RWPE1 (cell line): ENCODE data around the gene IL32.
"Not testable (repeated sequence)": the region's sequence is repeated elsewhere in the genome, so short reads cannot be mapped to it uniquely, and the experiment has no call there.

Experiments used
- CTCF ChIA-PET: fragments of 350-600 bp; sonication (Branson Sonifier 250); formaldehyde crosslinking; extraction: SDS; loops from one replicate; lab custom pipeline; 2021; lab: Yijun Ruan, JAX
- POLR2A ChIA-PET: fragments of 400-600 bp; formaldehyde crosslinking; extraction: SDS; loops from one replicate; lab custom pipeline; 2020; ENCODE audit warnings: antibody characterized with exemption; ENCODE audit not compliant: low non-redundant PET; lab: Yijun Ruan, JAX
- DNase-seq: peaks from one replicate; pipeline ENCODE4 v3.0.0; 2012; ENCODE audit warnings: low spot score
- H3K27ac ChIP-seq: fragments of 450-650 bp; 2 replicates; pipeline ENCODE4 v1.5.1; 2017
- TF ChIP-seq, protein P1 (sequence below): fragments of 450-650 bp; conservative IDR thresholded peaks from 2 replicates; pipeline ENCODE4 v1.5.1; 2017; ENCODE audit warnings: low read depth, mild to moderate bottlenecking

The IL32 gene

DNA sequence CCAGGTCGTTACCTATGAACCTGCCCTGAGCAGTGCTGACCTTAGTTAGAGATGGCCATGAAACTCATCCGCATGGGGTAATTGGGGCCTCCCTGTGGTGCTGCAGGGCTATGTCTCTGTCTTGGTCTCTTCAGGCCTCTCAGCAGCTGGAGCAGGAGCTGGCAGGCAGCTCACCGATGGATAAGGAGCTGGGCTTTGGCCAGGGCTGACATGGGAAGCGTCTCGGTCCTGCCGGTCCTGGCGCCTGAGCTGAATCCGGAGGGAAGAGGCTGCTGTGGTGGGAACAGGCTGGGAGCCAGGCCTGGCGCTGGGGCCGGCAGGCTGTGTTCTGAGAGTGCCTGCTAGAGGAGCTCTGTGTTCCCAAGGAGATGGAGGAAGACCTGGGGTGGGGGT, 10.1 kb downstream of the IL32 start:
- ChIA-PET POLR2A (no interaction called here), CTCF (interaction anchor here (0.5 to 0.6 kb wide), 2 partner anchors 48 to 629 kb away, joined by 3 to 4 read pairs; no protein-coding TSS in a partner anchor)
- no peak for DNase-seq
- TF ChIP-seq, protein P1, sequence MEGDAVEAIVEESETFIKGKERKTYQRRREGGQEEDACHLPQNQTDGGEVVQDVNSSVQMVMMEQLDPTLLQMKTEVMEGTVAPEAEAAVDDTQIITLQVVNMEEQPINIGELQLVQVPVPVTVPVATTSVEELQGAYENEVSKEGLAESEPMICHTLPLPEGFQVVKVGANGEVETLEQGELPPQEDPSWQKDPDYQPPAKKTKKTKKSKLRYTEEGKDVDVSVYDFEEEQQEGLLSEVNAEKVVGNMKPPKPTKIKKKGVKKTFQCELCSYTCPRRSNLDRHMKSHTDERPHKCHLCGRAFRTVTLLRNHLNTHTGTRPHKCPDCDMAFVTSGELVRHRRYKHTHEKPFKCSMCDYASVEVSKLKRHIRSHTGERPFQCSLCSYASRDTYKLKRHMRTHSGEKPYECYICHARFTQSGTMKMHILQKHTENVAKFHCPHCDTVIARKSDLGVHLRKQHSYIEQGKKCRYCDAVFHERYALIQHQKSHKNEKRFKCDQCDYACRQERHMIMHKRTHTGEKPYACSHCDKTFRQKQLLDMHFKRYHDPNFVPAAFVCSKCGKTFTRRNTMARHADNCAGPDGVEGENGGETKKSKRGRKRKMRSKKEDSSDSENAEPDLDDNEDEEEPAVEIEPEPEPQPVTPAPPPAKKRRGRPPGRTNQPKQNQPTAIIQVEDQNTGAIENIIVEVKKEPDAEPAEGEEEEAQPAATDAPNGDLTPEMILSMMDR: no peak
- H3K27ac ChIP-seq: no peak overlapping the region

DNA sequence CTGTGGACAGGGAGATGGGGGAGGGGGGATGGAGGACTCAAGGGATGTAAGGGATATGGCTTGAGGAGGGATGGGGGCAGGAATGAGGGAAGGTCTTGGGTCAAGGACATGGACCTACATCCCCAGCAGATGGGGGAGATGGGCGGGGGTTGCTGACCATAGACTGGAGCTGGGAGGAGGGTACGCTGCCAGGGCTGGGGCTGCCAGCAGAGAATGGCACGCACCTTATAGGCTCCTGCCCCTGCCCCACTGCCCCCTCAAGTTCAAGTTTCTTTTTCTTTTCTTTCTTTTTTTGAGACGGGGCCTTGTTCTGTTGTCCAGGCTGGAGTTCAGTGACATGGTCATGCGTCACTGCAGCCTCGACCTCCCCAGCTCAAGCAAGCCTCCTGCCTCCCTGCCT, 10.5 kb downstream of the IL32 start:
- CTCF ChIA-PET: interaction anchor here (0.5 kb wide), 1 partner anchor 48 kb away, joined by 3 read pairs; no protein-coding TSS in a partner anchor
- POLR2A ChIA-PET, H3K27ac ChIP-seq, DNase-seq: not testable (repeated sequence)

DNA sequence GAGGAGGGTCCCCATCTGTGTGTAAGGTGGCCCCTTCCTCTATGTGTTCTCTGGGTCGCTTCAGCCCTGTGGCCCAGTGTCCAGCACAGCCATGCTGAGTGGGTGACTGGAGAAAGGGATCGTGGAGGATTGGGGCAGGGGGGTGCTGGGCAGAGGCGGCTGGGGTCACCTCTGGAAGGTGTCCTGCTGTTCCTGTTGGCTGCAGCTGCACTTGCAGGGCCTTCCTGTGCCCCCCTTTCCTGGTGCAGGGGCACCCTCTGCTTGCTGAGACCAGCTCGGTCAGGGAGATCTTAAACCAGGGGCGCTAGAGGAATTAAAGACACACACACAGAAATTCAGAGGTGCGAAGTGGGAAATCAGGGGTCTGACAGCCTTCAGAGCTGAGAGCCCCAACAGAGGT, 11.1 kb downstream of the IL32 start:
- H3K27ac ChIP-seq: no peak overlapping the region
- POLR2A ChIA-PET: no interaction called here
- TF ChIP-seq, protein P1: no peak
- CTCF ChIA-PET: no interaction called here
- no peak for DNase-seq

DNA sequence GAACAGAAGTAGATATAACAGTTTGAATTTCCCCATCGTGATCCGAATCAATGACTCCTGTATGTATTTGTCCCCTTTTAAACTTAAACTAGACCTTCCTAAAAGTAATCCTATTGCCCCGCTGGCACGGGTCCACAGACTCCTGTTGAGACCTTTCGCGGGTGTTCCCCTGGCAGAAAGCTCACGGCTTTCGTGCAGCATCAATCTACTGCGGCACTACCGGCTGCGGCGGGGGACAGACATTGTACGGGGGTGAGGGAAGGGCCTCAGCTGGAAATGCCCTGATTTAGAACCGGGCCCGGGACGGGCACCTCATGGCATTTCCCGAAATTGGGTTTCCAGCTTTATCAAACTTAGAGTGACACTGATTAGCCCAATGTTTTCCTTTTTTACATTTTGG, 14.6 kb downstream of the IL32 start:
- no peak overlapping the region for H3K27ac ChIP-seq
- no peak for DNase-seq
- ChIA-PET POLR2A (no interaction called here), CTCF (interaction anchor here (0.7 kb wide), 1 partner anchor 646 kb away, joined by 3 read pairs; no protein-coding TSS in a partner anchor)
- TF ChIP-seq, protein P1: no peak

DNA sequence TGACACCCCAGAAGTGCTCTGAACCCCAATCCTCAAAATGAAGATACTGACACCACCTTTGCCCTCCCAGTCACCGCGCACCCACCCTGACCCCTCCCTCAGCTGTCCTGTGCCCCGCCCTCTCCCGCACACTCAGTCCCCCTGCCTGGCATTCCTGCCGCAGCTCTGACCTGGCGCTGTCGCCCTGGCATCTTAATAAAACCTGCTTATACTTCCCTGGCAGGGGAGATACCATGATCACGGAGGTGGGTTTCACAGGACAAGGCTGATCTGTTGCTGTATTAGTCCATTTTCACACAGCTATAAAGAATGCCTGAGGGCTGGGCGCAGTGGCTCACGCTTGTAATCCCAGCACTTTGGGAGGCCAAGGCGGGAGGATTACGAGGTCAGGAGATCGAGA, 16.5 kb downstream of the IL32 start:
- CTCF ChIA-PET: interaction anchor here (0.6 kb wide), 2 partner anchors 46 to 81 kb away, joined by 3 to 4 read pairs; no protein-coding TSS in a partner anchor
- POLR2A ChIA-PET, DNase-seq, H3K27ac ChIP-seq: not testable (repeated sequence)

DNA sequence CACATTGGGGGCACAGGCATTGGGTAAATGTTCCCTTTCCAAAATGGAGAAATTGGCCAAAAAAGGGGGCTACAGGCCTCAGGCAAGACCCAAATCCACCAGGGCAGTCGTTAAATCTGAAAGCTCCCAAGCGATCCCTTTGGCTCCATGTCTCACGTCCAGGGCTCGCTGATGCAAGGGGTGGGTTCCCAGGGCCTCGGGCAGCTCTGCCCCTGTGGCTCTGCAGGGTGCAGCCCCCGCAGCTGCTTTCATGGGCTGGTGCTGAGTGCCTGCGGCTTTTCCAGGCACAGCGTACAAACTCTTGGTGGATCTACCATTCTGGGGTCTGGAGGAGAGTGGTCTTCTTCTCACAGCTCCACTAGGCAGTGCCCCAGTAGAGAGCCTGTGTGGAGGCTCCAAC, 18.0 kb downstream of the IL32 start:
- DNase-seq, POLR2A ChIA-PET, CTCF ChIA-PET, H3K27ac ChIP-seq: not testable (repeated sequence)

DNA sequence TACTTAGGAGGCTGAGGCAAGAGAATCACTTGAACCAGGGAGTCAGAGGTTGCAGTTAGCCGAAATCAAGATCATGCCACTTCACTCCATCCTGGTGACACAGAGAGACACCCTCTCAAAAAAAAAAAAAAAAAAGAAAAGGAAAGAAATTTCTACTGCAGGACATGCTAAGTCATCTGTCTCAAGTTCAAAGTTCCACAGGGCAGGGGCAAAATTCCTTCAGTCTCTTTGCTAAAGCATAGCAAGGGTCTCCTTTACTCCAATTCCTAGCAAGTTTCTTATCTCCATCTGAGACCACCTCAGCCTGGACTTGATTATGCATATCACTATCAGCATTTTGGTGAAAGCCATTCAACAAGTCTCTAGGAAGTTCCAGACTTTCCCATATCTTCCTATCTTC, 19.1 kb downstream of the IL32 start:
- DNase-seq: no peak
- ChIA-PET POLR2A (no interaction called here), CTCF (interaction anchor here (1.0 kb wide), 1 partner anchor 24 kb away, joined by 3 read pairs; no protein-coding TSS in a partner anchor)
- TF ChIP-seq, protein P1: no peak
- H3K27ac ChIP-seq: no peak overlapping the region

DNA sequence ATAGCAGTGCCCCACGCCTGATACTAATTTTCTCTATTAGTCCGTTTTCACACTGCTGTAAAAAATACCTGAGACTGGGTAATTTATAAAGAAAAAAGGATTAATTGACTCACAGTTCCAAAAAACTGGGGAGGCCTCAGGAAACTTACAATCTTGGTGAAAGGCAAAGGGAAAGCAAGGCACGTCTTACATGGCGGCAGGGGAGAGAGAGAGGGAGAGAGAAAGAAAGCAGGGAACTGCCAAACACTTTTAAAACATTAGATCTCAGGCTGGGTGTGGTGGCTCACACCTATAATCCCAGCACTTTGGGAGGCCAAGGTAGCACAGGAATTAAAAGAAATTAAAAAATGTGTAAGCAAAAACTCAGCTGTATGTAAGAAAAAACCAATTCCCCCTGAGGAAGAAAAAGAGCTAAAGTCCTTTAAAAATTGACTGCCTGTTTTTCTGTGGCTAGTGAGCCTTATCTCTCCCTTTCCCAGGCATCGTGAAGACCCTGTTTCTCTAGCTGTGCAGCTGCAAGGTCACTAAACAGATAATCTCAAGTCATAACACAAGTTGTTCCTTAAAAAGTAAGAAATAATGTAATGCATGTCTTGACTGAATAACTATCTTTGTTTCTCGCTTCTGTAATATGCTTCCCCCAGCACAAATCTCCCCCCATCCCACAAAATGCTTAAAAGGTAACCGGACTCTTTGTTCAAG, 19.7 kb downstream of the IL32 start:
- TF ChIP-seq, protein P1: no peak
- H3K27ac ChIP-seq: no peak overlapping the region
- CTCF ChIA-PET: interaction anchor here (1.0 kb wide), 1 partner anchor 25 kb away, joined by 3 read pairs; no protein-coding TSS in a partner anchor
- POLR2A ChIA-PET: no interaction called here
- DNase-seq: no peak
